GM12892 (cell line): ENCODE results near the gene STK32B.
"Not testable (repeated sequence)": the region's sequence is repeated elsewhere in the genome, so short reads cannot be mapped to it uniquely, and the experiment has no call there.

Source experiments
- POLR2A ChIP-seq: IDR thresholded peaks from 2 replicates; pipeline ENCODE4 v1.6.1; 2011; ENCODE audit warnings: low read depth, low read length, control low read depth
- POLR2AphosphoS5 ChIP-seq: IDR thresholded peaks from 2 replicates; pipeline ENCODE4 v1.6.1; 2011; ENCODE audit warnings: low read depth, low read length, control low read depth
- TAF1 ChIP-seq: IDR thresholded peaks from 2 replicates; pipeline ENCODE4 v1.6.1; 2011; ENCODE audit warnings: low read depth, mild to moderate bottlenecking, control low read depth, low read length, borderline replicate concordance

DNA sequence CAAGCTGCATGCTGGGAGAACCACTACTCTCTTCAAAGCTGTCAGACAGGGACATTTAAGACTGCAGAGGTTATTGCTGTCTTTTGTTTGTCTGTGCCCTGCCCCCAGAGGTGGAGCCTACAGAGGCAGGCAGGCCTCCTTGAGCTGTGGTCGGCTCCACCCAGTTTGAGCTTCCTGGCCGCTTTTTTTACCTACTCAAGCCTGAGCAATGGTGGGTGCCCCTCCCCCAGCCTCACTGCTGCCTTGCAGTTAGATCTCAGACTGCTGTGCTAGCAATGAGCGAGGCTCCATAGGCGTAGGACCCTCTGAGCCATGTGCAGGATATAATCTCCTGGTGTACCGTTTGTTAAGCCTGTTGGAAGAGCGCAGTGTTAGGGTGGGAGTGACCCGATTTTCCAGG, 195.8 kb downstream of the STK32B start:
- TF ChIP-seq POLR2A, TAF1, POLR2AphosphoS5: not testable (repeated sequence)
